GM10266 (cell line): Measurements from ENCODE around the gene ISY1.

Experiments used
- DNase-seq: peaks from one replicate; pipeline ENCODE4 v3.0.0; 2012; ENCODE audit errors: extremely low spot score
- CTCF ChIP-seq: IDR thresholded peaks from 2 replicates; pipeline ENCODE4 v1.5.1; 2012; ENCODE audit warnings: mild to moderate bottlenecking, low read depth; ENCODE audit not compliant: control insufficient read depth, insufficient read depth; ENCODE audit errors: missing control alignments

The ISY1 gene

GRCh38 chr3:129121792-129122411, 39.0 kb downstream of the ISY1 start, which contains the start of gene RAB43:
RAB43 (minus strand) TSS chr3:129121804; CDS start chr3:129121489, 315 bp downstream.
- peak; percentile 95 for DNase-seq
- no peak for TF ChIP-seq CTCF

GRCh38 chr3:129121016-129121791, 39.7 kb downstream of the ISY1 start:
- no peak for DNase-seq
- TF ChIP-seq CTCF: no peak

- peak; percentile 96 for DNase-seq
- no peak for TF ChIP-seq CTCF
Measured at GRCh38 chr3:129120254-129121004, 40.4 kb downstream of the ISY1 start.

- DNase-seq: no peak
Measured at GRCh38 chr3:129119365-129120100, 41.3 kb downstream of the ISY1 start.

GRCh38 chr3:129118745-129119144, 42.1 kb downstream of the ISY1 start:
- no peak for DNase-seq
- TF ChIP-seq CTCF: no peak

More at GRCh38 chr3:129119365-129120100, 41.3 kb downstream of the ISY1 start:
- no peak for TF ChIP-seq CTCF

- no peak for TF ChIP-seq CTCF
- no peak for DNase-seq
Measured at GRCh38 chr3:129117134-129117533, 43.7 kb downstream of the ISY1 start.
